MM.1S (cell line): ENCODE measurements around the gene CREB3L4.

ENCODE experiments used
- CTCF ChIP-seq: fragments of 300-600 bp; sonication (generic); IDR thresholded peaks from 2 replicates; pipeline ENCODE4 v1.5.1; 2016; ENCODE audit warnings: antibody characterized with exemption, low read length, mixed read lengths
- EZH2phosphoT487 ChIP-seq: fragments of 300-600 bp; sonication (generic); IDR thresholded peaks from 2 replicates; pipeline ENCODE4 v1.6.1; 2018; ENCODE audit warnings: antibody characterized with exemption, low read length

- TF ChIP-seq CTCF (no peak), EZH2phosphoT487 (no peak)
Measured at GRCh38 chr1:153962088-153963029, 5.3 kb upstream of the CREB3L4 start.
